HepG2 (cell line): ENCODE data around the gene ANO10. TPM values are rescaled to one million over a fixed set of nuclear protein-coding genes. Genes with fewer than 3 reads are reported as not detected.
"Not testable (repeated sequence)": the region's sequence is repeated elsewhere in the genome, so short reads cannot be mapped to it uniquely, and the experiment has no call there.

Experiments
- ATAC-seq: fragments of 200-7000 bp; cut with Tn5 transposase; 3 replicates; pipeline ENCODE4 v1.9.1; 2020; ENCODE audit warnings: mild to moderate bottlenecking, moderate library complexity
- BruUV-seq: library from RNA; stranded (reverse); fragments of 400-500 nt; replicated peaks from 2 replicates; lab custom pipeline; 2021; lab: Mats Ljungman, UMichigan
- CTCF ChIA-PET: fragments of 300-600 bp; formaldehyde crosslinking; extraction: SDS; loops from one replicate; lab custom pipeline; 2021; ENCODE audit warnings: low total read pairs, inconsistent platforms, low intra/inter-chr PET ratio; lab: Yijun Ruan, JAX
- POLR2A ChIA-PET: fragments of 350-600 bp; sonication (Branson Sonifier 250); formaldehyde crosslinking; loops from one replicate; lab custom pipeline; 2020; ENCODE audit warnings: antibody characterized with exemption, inconsistent platforms; lab: Yijun Ruan, JAX
- DNase-seq: peaks from one replicate; pipeline ENCODE4 v3.0.0-alpha.2; 2015; ENCODE audit warnings: low spot score
- FAIRE-seq: peaks from 3 replicates; lab custom pipeline; 2011; peaks lifted over from hg19 to GRCh38; lab: Jason Lieb, UNC
- H2AFZ ChIP-seq: one replicate; pipeline ENCODE4 v1.6.1; 2011; ENCODE audit warnings: low read length, inconsistent platforms
- H3K27ac ChIP-seq: fragments of 300-600 bp; 3 replicates; pipeline ENCODE4 v1.8.0; 2011; ENCODE audit warnings: mixed run types, mild to moderate bottlenecking, mixed read lengths, low read length, inconsistent platforms; ENCODE audit not compliant: insufficient read depth; ENCODE audit errors: extremely low read length
- H3K27me3 ChIP-seq, 2 experiments: fragments of 200-600 bp in 1 of 2; 2 replicates in 1 of 2; 3 replicates in 1 of 2; pipeline versions ENCODE4 v1.6.0 to v1.8.0; 2011; ENCODE audit warnings: low read length in 2 of 2, mild to moderate bottlenecking in 2 of 2, moderate library complexity in 2 of 2, inconsistent platforms in 1 of 2; ENCODE audit not compliant: insufficient read depth in 2 of 2, control insufficient read depth in 1 of 2
- H3K36me3 ChIP-seq, 2 experiments: fragments of 200-600 bp in 1 of 2; replicated peaks in 1 of 2; 2 replicates in 1 of 2; 3 replicates in 1 of 2; pipeline versions ENCODE4 v1.5.1 to v1.8.0; 2011; ENCODE audit warnings: low read length in 2 of 2, inconsistent platforms in 1 of 2; ENCODE audit not compliant: insufficient read depth in 2 of 2, control insufficient read depth in 1 of 2
- H3K4me1 ChIP-seq: 2 replicates; pipeline ENCODE4 v1.5.1; 2012; ENCODE audit warnings: low read length, inconsistent platforms; ENCODE audit not compliant: insufficient read depth
- H3K4me2 ChIP-seq: 2 replicates; pipeline ENCODE4 v1.6.0; 2011; ENCODE audit warnings: low read depth, low read length, inconsistent platforms
- H3K4me3 ChIP-seq, 3 experiments: fragments of 200-600 bp in 1 of 3; sonication (generic), shearing (Covaris generic) in 1 of 3; replicated peaks in 1 of 3; 2 replicates each; pipeline ENCODE4 v1.5.1; 2011 to 2016; ENCODE audit warnings: low read length in 3 of 3, inconsistent platforms in 2 of 3, low read depth in 2 of 3, mild to moderate bottlenecking in 2 of 3, control low read depth in 1 of 3, mixed read lengths in 1 of 3; ENCODE audit not compliant: insufficient read depth in 1 of 3
- H3K79me2 ChIP-seq: one replicate; pipeline ENCODE4 v1.6.1; 2011; ENCODE audit warnings: low read length, inconsistent platforms; ENCODE audit not compliant: insufficient read depth
- H3K9ac ChIP-seq: 2 replicates; pipeline ENCODE4 v1.6.0; 2011; ENCODE audit warnings: mild to moderate bottlenecking, low read depth, low read length, inconsistent platforms; ENCODE audit not compliant: insufficient read depth
- H3K9me3 ChIP-seq: 2 replicates; pipeline ENCODE4 v1.5.1; 2012; ENCODE audit warnings: mild to moderate bottlenecking, low read length
- H4K20me1 ChIP-seq: 2 replicates; pipeline ENCODE4 v1.6.0; 2011; ENCODE audit warnings: inconsistent platforms, mild to moderate bottlenecking, low read length, moderate library complexity; ENCODE audit not compliant: insufficient read depth
- HDAC1 ChIP-seq: sonication (generic); formaldehyde crosslinking; IDR thresholded peaks from 2 replicates; pipeline ENCODE4 v1.5.1; 2020; ENCODE audit warnings: mild to moderate bottlenecking, missing genetic modification reagents
- ZNF30 ChIP-seq: sonication (generic); formaldehyde crosslinking; IDR thresholded peaks from 2 replicates; pipeline ENCODE4 v1.5.0; 2020; ENCODE audit warnings: mild to moderate bottlenecking, missing genetic modification reagents
- WGBS: methylation state at CpG from one replicate; pipeline ENCODE4 v1.1.6; 2017; ENCODE audit warnings: low lambda C conversion rate; 5-methylcytosine and 5-hydroxymethylcytosine counted together
- in situ Hi-C: cut with HindIII; loops from 2 replicates; pipeline ENCODE4 v1.10.0; 2017; ENCODE audit warnings: low pct_unique_long_range_greater_than_20kb; ENCODE audit not compliant: extremely low pct_ligation_motif_present
- intact Hi-C: fragments of 100-400 bp; cut with micrococcal nuclease; formaldehyde crosslinking; loops from one replicate; pipeline ENCODE4 v1.10.0; 2022; ENCODE audit not compliant: unreplicated experiment
- polyA plus RNA-seq, 8 experiments: library from polyadenylated mRNA; depleted of rRNA in 3 of 8; stranded (reverse) in 7 of 8; unstranded in 1 of 8; fragments of >200 nt; fragmentation: Illumina TruSeq in 4 of 8; extraction: Trizol in 4 of 8; gene quantifications; 2 replicates each; pipeline versions ENCODE4 v1.2.1 to v1.2.3, GENCODE V29; 2011 to 2016; ENCODE audit warnings: low read depth in 4 of 8, missing spikeins in 1 of 8, mixed read lengths in 1 of 8; ENCODE audit not compliant: insufficient read depth in 1 of 8
- total RNA-seq, 5 experiments: library from RNA; depleted of rRNA; stranded (reverse); fragments of >200 nt; fragmentation: Illumina TruSeq; extraction: Trizol; gene quantifications; 2 replicates each; pipeline ENCODE4 v1.2.3, GENCODE V29; 2016; ENCODE audit warnings: low read depth in 1 of 5
- TF ChIP-seq, protein P1 (sequence below), 2 experiments: sonication (generic) in 1 of 2; formaldehyde crosslinking in 1 of 2; IDR thresholded peaks; 2 replicates each; pipeline versions ENCODE4 v1.4.0 to v1.6.1; 2016 to 2020; ENCODE audit warnings: borderline replicate concordance in 1 of 2, low read depth in 1 of 2, mild to moderate bottlenecking in 1 of 2, missing genetic modification reagents in 1 of 2

The ANO10 gene
- total and polyA plus RNA-seq, 2 of the 13 experiments (the other 11 are each of a cell fraction or from before 2014, with no cell fraction given) = 10.4 to 13.1 TPM

DNA sequence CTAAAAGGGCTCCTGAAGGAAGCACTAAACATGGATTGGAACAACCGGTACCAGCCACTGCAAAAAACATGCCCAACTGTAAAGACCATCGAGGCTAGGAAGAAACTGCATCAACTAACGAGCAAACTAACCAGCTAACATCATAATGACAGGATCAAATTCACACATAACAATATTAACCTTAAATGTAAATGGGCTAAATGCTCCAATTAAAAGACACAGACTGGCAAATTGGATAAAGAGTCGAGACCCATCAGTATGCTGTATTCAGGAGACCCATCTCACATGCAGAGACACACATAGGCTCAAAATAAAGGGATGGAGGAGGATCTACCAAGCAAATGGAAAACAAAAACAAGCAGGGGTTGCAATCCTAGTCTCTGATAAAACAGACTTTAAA is 28.2 kb downstream of the ANO10 start:
- H3K79me2 ChIP-seq, intact Hi-C loops, ATAC-seq, H3K27me3 ChIP-seq, H3K9me3 ChIP-seq, DNase-seq, H4K20me1 ChIP-seq, H3K4me3 ChIP-seq, BruUV-seq, POLR2A ChIA-PET, CTCF ChIA-PET, H3K36me3 ChIP-seq, H3K27ac ChIP-seq, FAIRE-seq, H2AFZ ChIP-seq, in situ Hi-C loops, H3K4me1 ChIP-seq, H3K9ac ChIP-seq, H3K4me2 ChIP-seq: not testable (repeated sequence)
- 73% methylated on average over 4 of the region's 4 CpGs for WGBS

DNA sequence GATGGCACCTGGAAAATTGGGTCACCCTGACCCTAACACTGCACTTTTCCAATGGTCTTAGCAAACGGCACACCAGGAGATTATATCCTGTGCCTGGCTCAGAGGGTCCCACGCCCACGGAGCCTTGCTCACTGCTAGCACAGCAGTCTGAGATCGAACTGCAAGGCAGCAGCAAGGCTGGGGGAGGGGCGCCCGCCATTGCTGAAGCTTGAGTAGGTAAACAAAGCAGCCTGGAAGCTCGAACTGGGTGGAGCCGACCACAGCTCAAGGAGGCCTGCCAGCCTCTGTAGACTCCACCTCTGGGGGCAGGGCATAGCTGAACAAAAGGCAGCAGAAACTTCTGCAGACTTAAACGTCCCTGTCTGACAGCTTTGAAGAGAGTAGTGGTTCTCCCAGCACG is 29.9 kb downstream of the ANO10 start:
- H3K9me3 ChIP-seq, H3K4me1 ChIP-seq, H3K27ac ChIP-seq, H3K36me3 ChIP-seq, H3K4me2 ChIP-seq, BruUV-seq, POLR2A ChIA-PET, H3K9ac ChIP-seq, intact Hi-C loops, DNase-seq, in situ Hi-C loops, H3K79me2 ChIP-seq, CTCF ChIA-PET, H3K27me3 ChIP-seq, ATAC-seq, FAIRE-seq, H2AFZ ChIP-seq, H3K4me3 ChIP-seq, H4K20me1 ChIP-seq: not testable (repeated sequence)
- 88% methylated on average over 1 of the region's 10 CpGs for WGBS

DNA sequence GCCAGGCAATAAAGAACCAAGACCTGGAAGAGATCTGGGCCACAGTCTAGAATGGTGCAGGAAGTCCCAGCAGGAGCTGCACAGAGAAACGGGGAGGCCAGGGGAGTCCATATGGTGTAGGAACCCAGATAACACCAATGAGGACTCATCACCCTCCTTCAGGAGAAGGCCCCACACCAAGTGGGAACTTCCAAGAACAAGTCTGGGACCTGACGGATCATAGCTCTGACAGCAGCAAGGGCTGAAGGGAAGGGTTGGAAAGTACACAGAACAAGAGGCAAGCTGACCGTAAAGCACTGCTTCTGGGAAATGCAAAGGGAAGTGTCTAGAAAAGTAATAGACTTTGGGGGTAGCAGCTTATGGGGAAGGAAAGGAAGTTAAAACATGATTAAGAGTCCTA is 34.5 kb downstream of the ANO10 start:
- ATAC-seq (no peak), DNase-seq (no peak), FAIRE-seq (no peak)
- no peaks in the 10 kb centered on the region for H3K79me2 ChIP-seq
- no peaks in the 10 kb centered on the region for H3K4me1 ChIP-seq
- 0 out of 5 replicates have a peak, but pooled peaks cover 0 to 5% of the 10 kb centered on the region in 2 experiments for H3K36me3 ChIP-seq
- no TSS peak for BruUV-seq
- no peak overlapping the region for H2AFZ ChIP-seq
- ChIA-PET CTCF (no interaction called here), POLR2A (no interaction called here)
- H4K20me1 ChIP-seq = no peaks in the 10 kb centered on the region
- H3K4me2 ChIP-seq = no peak overlapping the region
- H3K4me3 ChIP-seq = no peak overlapping the region
- H3K27me3 ChIP-seq = no peaks in the 10 kb centered on the region
- no peak overlapping the region for H3K27ac ChIP-seq
- H3K9me3 ChIP-seq = no peaks in the 10 kb centered on the region
- WGBS = 88% methylated on average over 3 of the region's 3 CpGs
- intact Hi-C loops = no loop called here
- in situ Hi-C loops = no loop called here
- no peak overlapping the region for H3K9ac ChIP-seq
- no peak for TF ChIP-seq HDAC1 (CRISPR knock-in tag)
- TF ChIP-seq, protein P1, sequence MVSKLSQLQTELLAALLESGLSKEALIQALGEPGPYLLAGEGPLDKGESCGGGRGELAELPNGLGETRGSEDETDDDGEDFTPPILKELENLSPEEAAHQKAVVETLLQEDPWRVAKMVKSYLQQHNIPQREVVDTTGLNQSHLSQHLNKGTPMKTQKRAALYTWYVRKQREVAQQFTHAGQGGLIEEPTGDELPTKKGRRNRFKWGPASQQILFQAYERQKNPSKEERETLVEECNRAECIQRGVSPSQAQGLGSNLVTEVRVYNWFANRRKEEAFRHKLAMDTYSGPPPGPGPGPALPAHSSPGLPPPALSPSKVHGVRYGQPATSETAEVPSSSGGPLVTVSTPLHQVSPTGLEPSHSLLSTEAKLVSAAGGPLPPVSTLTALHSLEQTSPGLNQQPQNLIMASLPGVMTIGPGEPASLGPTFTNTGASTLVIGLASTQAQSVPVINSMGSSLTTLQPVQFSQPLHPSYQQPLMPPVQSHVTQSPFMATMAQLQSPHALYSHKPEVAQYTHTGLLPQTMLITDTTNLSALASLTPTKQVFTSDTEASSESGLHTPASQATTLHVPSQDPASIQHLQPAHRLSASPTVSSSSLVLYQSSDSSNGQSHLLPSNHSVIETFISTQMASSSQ (IDR thresholded peaks at IDR 0.05; ENCODE audit: low read depth) = no peak
- TF ChIP-seq, protein P1 (CRISPR knock-in tag; IDR thresholded peaks at IDR 0.05; ENCODE audit: borderline replicate concordance) = no peak
- TF ChIP-seq ZNF30 (CRISPR knock-in tag) = no peak
